ENCODE results near the gene KIF13A.
"Not testable (repeated sequence)": the region's sequence is repeated elsewhere in the genome, so short reads cannot be mapped to it uniquely, and the experiment has no call there.

KIF13A gene

GRCh38 chr6:17768881-17769280, 218.6 kb downstream of the KIF13A start:
- no peak for DNase-seq

- DNase-seq = no peak
Observed at GRCh38 chr6:17768388-17768787, 219.0 kb downstream of the KIF13A start.

- no peak for DNase-seq
Observed at GRCh38 chr6:17762651-17763050, 224.8 kb downstream of the KIF13A start.

- no peak for DNase-seq
Observed at GRCh38 chr6:17758119-17758518, 229.3 kb downstream of the KIF13A start.

GRCh38 chr6:17754254-17754653, 233.2 kb downstream of the KIF13A start:
- no peak for DNase-seq

- DNase-seq = not testable (repeated sequence)
Observed at GRCh38 chr6:17745324-17745723, 242.1 kb downstream of the KIF13A start.

- DNase-seq = not testable (repeated sequence)
Observed at GRCh38 chr6:17744757-17745308, 242.6 kb downstream of the KIF13A start.

- DNase-seq = no peak
Observed at GRCh38 chr6:17744019-17744756, 243.2 kb downstream of the KIF13A start.

- DNase-seq = no peak
Observed at GRCh38 chr6:17741507-17741906, 245.9 kb downstream of the KIF13A start.

- DNase-seq = no peak
Observed at GRCh38 chr6:17740559-17741220, 246.7 kb downstream of the KIF13A start.

- no peak for DNase-seq
Observed at GRCh38 chr6:17737704-17738252, 249.7 kb downstream of the KIF13A start.

- DNase-seq = not testable (repeated sequence)
Observed at GRCh38 chr6:17735311-17735710, 252.1 kb downstream of the KIF13A start.

- no peak for DNase-seq
Observed at GRCh38 chr6:17730078-17730704, 257.2 kb downstream of the KIF13A start.

- no peak for DNase-seq
Observed at GRCh38 chr6:17729223-17730077, 258.0 kb downstream of the KIF13A start.

GRCh38 chr6:17728551-17729222, 258.7 kb downstream of the KIF13A start:
- DNase-seq = no peak

- no peak for DNase-seq
Observed at GRCh38 chr6:17725083-17725482, 262.4 kb downstream of the KIF13A start.

- no peak for DNase-seq
Observed at GRCh38 chr6:17724341-17724740, 263.1 kb downstream of the KIF13A start.

GRCh38 chr6:17721671-17722070, 265.8 kb downstream of the KIF13A start:
- no peak for DNase-seq

- DNase-seq = no peak
Observed at GRCh38 chr6:17719323-17720041, 268.0 kb downstream of the KIF13A start.

- no peak for DNase-seq
Observed at GRCh38 chr6:17716221-17716620, 271.2 kb downstream of the KIF13A start.
